GM11168 (cell line): Measurements from ENCODE around the gene MARCHF2.

Experiments used
- in situ Hi-C: fragments of 300-500 bp; cut with MboI; formaldehyde crosslinking; loops from one replicate; pipeline ENCODE4 v1.12.0; 2022; ENCODE audit warnings: low sequenced_read_pairs; ENCODE audit not compliant: unreplicated experiment

The MARCHF2 gene

DNA sequence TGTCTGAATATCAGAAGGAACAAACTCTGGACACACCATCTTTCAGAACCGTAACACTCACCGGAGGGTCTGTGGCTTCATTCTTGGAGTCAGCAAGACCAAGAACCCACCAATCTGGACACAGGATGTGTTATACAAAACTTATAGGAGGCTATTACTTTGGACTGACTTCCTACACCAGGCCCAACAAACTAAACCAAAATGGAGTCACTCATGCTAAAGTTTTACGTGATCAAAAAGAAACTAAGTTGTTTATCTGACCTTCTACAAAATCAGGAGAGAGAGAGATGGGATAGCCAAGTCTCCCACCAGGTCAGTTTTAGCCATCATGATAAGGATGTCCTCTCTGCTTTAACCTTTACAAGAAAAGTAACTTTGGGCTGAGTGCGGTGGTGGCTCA lies 26.1 kb upstream of the MARCHF2 start:
- in situ Hi-C loops: no loop called here

- in situ Hi-C loops: no loop called here
These were observed 25.2 kb upstream of the MARCHF2 start for GRCh38 chr19:8387688-8388611.

- in situ Hi-C loops: no loop called here
These were observed 24.5 kb upstream of the MARCHF2 start for GRCh38 chr19:8388612-8388958.

GRCh38 chr19:8389891-8390616 lies 23.1 kb upstream of the MARCHF2 start, which contains the start of gene RAB11B:
RAB11B (plus strand) TSS chr19:8390360; CDS start chr19:8390417, 57 bp downstream.
- in situ Hi-C loops: no loop called here

DNA sequence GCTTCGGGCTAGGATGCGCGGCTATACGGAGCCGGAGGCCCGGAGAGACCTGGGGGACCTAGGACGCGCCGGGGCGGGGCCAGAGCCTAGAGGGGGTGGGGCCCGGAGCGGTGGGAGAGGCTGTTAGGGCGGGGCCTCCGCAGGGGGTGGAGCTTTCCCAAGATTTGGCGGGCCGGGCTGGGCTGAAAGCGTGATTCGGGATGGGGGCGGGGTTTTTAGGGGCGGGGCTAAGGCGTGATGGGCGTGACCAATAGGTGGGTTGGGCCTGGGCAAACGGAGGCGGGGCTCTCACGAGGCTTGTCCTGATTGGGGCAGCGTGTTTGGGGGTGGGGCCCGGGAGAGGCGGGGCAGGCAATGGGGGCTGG lies 22.5 kb upstream of the MARCHF2 start:
- in situ Hi-C loops: no loop called here

- in situ Hi-C loops: no loop called here
These were observed 21.7 kb upstream of the MARCHF2 start for GRCh38 chr19:8391198-8392016.

DNA sequence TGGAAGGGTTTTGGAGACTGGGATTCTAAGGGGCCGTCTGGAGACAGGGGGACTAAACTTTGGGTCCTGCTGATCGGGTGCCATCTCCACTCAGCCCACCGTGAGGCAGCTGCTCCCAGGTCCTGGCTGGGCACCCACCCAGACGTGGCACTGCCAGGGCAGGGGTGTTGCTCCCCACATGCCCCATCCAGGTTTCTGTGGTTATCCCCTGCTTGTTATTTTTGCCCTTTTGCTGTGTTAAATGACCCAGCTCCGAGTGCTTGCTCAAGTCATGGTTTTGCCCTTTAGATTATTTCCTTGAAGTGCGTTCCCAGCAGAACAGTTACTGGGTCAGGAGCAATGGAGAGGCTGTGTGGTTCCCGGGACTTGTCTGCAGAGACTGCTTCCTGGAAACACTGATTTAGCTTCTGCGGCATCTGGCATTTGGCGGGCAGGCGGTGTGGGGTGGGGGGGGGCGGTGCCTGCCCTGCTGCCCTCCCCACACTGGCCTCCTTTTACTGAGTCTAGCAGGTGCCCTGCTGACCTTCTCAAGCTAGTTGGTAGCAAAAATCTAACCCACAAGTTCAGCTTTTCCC lies 21.0 kb upstream of the MARCHF2 start:
- in situ Hi-C loops: no loop called here

- in situ Hi-C loops: no loop called here
These were observed 19.8 kb upstream of the MARCHF2 start for GRCh38 chr19:8393192-8393870.

GRCh38 chr19:8393871-8394250 lies 19.2 kb upstream of the MARCHF2 start:
- in situ Hi-C loops: no loop called here

DNA sequence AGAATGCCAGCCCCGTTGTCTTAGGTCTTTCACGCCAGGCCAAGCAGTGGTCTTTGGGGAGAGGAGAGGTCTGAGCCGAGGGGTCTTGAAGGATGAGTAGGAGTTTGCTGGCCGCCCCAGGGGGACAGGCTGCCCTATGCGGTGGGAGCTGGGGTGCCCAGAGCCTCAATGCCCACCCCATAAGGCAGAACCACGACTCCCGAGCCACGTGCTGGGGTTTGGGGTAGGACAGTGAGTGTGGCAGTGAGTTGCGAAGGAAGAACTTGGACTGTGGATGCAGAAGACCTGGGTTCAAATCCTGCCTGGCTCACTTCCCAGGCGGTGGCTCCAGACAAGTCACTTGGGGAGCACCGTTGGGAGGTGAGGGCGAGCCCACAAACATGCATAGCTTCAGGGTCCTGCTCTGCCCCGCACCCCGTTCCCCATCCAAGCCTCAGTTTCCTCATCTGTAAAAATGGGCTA lies 17.5 kb upstream of the MARCHF2 start:
- in situ Hi-C loops: no loop called here

- in situ Hi-C loops: no loop called here
These were observed 16.9 kb upstream of the MARCHF2 start for GRCh38 chr19:8396185-8396562.

DNA sequence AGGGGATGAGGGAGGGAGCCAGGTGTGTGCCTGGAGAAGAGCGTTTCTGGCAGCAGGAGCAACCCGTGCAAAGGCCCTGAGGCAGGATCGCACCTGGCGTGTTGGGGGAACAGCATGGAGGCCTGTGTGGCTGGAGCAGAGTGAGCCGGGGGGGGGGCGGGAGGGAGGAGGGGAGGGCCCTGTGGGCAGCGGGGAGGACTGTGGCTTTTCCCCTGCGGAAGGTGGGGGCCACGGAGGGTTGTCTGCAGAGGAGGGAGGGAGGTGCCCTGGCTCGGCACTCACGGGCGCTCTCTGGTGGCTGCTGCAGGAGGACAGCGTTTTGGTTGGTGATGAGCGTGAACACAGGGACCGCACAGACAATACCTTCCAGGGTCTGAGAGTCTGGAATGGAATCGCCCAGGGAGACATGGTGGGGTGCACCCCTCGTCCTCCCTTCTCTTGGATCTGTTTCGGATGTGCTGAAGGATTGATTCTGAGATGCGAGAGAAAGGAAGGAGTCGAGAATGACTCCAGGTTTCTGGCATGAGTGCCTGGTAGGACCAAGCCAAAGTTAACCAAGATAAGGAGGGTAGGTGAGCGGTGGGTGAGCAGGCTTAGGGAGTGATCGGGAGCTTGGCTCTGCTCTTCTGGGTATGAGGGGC lies 16.4 kb upstream of the MARCHF2 start:
- in situ Hi-C loops: no loop called here

DNA sequence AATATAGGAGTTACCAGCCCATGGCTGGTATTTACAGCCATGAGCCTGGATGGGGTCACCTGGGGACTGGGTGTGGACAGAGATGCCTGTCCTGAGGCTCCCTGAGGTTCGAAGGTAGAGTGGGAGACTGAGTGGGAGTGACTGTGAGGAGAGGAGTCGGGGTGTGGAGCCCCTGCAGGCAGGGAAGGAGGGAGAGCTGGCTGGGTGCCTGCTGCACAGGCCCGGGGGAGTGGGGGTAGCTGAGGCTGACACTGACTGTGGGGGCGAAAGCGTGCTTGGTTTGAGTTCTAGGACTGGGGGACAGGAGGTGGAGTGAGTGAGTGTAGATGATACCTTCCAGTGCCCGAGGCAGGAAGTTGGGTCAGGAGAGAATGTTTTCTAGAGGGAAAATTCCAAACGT lies 15.8 kb upstream of the MARCHF2 start:
- in situ Hi-C loops: no loop called here

- in situ Hi-C loops: no loop called here
These were observed 15.3 kb upstream of the MARCHF2 start for GRCh38 chr19:8397746-8398310.

GRCh38 chr19:8398311-8398771 lies 14.8 kb upstream of the MARCHF2 start:
- in situ Hi-C loops: no loop called here

- in situ Hi-C loops: no loop called here
These were observed 13.4 kb upstream of the MARCHF2 start for GRCh38 chr19:8399681-8400188.

DNA sequence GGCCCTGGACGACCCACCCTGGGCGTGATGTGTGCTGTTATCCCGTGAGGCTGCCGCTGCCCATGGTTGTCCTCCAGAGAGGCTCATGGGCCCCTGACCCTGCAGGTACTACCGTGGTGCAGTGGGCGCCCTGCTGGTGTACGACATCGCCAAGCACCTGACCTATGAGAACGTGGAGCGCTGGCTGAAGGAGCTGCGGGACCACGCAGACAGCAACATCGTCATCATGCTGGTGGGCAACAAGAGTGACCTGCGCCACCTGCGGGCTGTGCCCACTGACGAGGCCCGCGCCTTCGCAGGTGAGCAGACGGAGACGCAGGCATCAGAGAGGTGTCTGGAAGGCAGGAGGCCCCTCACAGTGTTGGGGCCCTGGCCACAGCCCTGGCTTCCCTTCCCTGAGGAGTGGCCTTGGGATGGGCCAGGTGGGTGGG lies 11.1 kb upstream of the MARCHF2 start:
- in situ Hi-C loops: no loop called here

DNA sequence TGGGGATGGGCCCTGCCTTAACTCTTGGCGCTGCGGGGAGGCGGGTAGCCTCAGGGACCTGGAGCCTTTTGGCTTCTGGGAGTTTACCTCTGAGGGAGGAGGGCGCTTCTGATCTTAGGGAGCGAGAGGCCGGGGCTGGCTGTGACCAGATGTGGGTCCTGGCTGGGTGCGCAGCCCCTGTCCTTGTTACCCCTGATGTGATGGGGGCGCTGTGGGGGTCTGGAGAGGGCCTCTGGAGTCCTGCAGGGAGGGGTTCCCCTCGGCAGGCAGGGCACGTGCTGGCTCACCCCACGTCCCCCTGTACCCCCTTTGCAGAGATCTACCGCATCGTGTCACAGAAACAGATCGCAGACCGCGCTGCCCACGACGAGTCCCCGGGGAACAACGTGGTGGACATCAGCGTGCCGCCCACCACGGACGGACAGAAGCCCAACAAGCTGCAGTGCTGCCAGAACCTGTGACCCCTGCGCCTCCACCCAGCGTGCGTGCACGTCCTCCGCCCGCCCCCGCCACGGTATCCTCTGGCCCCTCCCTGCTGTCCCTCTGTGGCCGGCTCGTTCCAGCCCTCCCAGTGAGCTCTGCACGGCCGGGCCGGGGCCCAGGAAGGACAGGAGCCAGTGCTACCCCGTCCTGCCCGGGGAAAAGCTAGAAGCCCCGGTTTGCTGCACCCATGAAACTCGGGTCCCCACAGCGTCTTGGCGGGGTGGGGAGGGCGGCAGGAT lies 9.8 kb upstream of the MARCHF2 start:
- in situ Hi-C loops: no loop called here
